GM12874 (cell line): Measurements from ENCODE around the gene AP1AR.

ENCODE experiments used
- CTCF ChIP-seq: IDR thresholded peaks from 2 replicates; pipeline ENCODE4 v1.5.1; 2011; ENCODE audit warnings: low read depth, mild to moderate bottlenecking, control low read depth, low read length, moderate library complexity; ENCODE audit not compliant: insufficient read depth

AP1AR gene

DNA sequence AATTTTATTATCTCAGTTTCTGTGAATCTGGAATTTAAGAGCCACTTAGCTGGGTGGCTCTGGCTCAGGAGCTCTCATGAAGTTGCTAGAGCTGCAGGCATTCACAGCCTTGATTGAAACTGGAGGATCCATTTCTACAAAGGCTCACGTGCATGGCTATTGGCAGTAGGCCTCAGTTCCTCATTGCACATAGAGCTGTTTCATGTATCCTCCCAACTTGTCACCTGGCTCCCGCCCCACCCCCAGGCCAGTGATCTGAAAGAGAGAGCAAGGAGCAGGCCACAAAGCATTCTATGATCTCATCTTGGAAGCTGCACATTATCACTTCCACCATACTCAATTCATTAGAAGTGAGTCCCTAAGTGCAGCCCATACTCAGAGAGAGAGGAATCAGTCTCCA, 18.5 kb upstream of the AP1AR start:
- no peak for TF ChIP-seq CTCF

- no peak for TF ChIP-seq CTCF
Measured at GRCh38 chr4:112213856-112214255, 17.7 kb upstream of the AP1AR start.

GRCh38 chr4:112214390-112215264, 17.0 kb upstream of the AP1AR start:
- TF ChIP-seq CTCF, result peak; percentile 16; the same call in 1 of the 2 replicates

- no peak for TF ChIP-seq CTCF
Measured at GRCh38 chr4:112219826-112220366, 11.7 kb upstream of the AP1AR start.

DNA sequence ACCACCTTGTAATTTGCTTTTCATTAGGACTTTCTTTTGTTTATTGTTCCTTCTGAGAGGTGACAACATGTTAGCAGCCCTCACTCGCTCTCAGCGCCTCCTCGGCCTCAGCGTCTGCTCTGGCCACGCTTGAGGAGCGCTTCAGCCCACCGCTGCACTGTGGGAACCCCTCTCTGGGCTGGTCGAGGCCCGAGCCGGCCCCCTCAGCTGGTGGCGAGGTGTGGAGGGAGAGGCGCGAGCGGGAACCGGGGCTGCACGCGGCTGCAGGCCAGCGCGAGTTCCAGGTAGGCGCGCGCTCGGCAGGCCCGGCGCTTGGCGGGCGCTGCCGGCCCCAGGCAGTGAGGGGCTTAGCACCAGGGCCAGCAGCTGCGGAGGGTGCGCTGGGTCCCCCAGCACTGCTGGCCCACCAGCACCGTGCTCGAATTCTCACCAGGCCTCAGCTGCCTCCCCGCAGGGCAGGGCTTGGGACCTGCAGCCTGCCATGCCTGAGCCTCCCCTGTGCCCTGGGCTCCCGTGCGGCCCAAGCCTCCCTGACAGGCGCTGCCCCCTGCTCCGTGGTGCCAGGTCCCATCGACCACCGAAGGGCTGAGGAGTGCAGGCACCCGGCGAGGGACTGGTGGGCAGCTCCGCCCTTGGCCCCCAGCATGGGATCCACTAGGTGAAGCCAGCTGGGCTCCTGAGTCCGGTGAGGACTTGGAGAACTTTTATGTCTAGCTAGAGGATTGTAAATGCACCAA, 9.2 kb upstream of the AP1AR start:
- TF ChIP-seq CTCF, result no peak

DNA sequence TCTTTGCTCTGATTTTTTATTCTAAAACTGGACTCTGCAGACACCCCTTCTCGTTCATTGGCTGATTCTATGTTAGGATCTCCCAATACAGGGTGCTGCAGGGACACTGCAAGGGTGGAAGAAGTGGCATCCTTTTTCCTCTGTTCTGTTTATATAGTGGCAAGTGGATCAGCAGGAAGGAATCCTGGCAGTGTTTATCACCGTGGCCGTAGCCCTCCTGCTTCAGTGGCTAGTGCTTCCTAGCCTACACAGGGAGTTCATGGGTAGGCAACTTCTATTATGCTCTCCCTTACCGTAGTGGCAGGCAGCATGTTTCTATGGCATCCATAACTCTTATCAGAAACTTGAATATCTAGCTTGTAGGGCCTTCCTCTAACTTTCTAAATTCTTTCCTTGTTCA, 6.4 kb upstream of the AP1AR start:
- no peak for TF ChIP-seq CTCF
